Neural cell (in vitro differentiated cells): ENCODE measurements around the gene METAP1D. TPM values are rescaled to one million over a fixed set of nuclear protein-coding genes. Genes with fewer than 3 reads are reported as not detected.

Experiments used
- H2AFZ ChIP-seq: fragments of 200-600, 300-800 bp; sonication (generic), shearing (Covaris generic); 2 replicates; pipeline ENCODE4 v1.6.0; 2014; ENCODE audit warnings: low read depth, mild to moderate bottlenecking, antibody characterized with exemption, low read length, moderate library complexity
- H3F3A ChIP-seq: fragments of 200-600 bp; shearing (Covaris generic); 2 replicates; pipeline ENCODE4 v1.6.1; 2016; ENCODE audit warnings: mild to moderate bottlenecking, moderate library complexity, mixed read lengths, antibody characterized with exemption, low read length; ENCODE audit not compliant: insufficient read depth, poor library complexity, severe bottlenecking
- H3K27ac ChIP-seq: fragments of 200-600, 300-800 bp; sonication (generic), shearing (Covaris generic); 2 replicates; pipeline ENCODE4 v1.5.1; 2014; ENCODE audit warnings: mild to moderate bottlenecking, low read length, moderate library complexity
- H3K27me3 ChIP-seq: fragments of 300-800, 200-600 bp; sonication (generic), shearing (Covaris generic); 2 replicates; pipeline ENCODE4 v1.6.0; 2014; ENCODE audit warnings: mild to moderate bottlenecking, low read depth, low read length, moderate library complexity; ENCODE audit not compliant: insufficient read depth
- H3K36me3 ChIP-seq: fragments of 300-800, 200-600 bp; sonication (generic), shearing (Covaris generic); 2 replicates; pipeline ENCODE4 v1.5.1; 2014; ENCODE audit warnings: mild to moderate bottlenecking, antibody characterized with exemption, low read length, moderate library complexity; ENCODE audit not compliant: insufficient read depth
- H3K4me2 ChIP-seq: fragments of 300-800, 200-600 bp; sonication (generic), shearing (Covaris generic); 2 replicates; pipeline ENCODE4 v1.6.0; 2014; ENCODE audit warnings: mild to moderate bottlenecking, low read length
- H3K4me3 ChIP-seq: fragments of 300-800, 200-600 bp; sonication (generic), shearing (Covaris generic); 2 replicates; pipeline ENCODE4 v1.5.1; 2014; ENCODE audit warnings: mild to moderate bottlenecking, low read length, moderate library complexity
- H3K79me2 ChIP-seq: fragments of 200-600 bp; shearing (Covaris generic); replicated peaks from 2 replicates; pipeline ENCODE4 v1.6.0; 2014; ENCODE audit warnings: mild to moderate bottlenecking, low read length, moderate library complexity; ENCODE audit not compliant: insufficient read depth
- H3K9ac ChIP-seq: fragments of 300-800, 200-600 bp; sonication (generic), shearing (Covaris generic); 2 replicates; pipeline ENCODE4 v1.6.1; 2016; ENCODE audit warnings: mild to moderate bottlenecking, low read length, mixed read lengths
- H3K9me2 ChIP-seq: fragments of 200-600 bp; shearing (Covaris generic); 2 replicates; pipeline ENCODE4 v1.6.1; 2016; ENCODE audit warnings: mild to moderate bottlenecking, low read length, mixed read lengths; ENCODE audit not compliant: insufficient read depth
- H3K9me3 ChIP-seq: fragments of 200-600, 300-800 bp; sonication (generic), shearing (Covaris generic); 2 replicates; pipeline ENCODE4 v1.6.1; 2016; ENCODE audit warnings: mild to moderate bottlenecking, mixed run types, low read length, moderate library complexity, mixed read lengths
- H4K20me1 ChIP-seq: fragments of 200-600 bp; shearing (Covaris generic); 2 replicates; pipeline ENCODE4 v1.6.1; 2016; ENCODE audit warnings: mild to moderate bottlenecking, mixed run types; ENCODE audit not compliant: insufficient read depth
- EP300 ChIP-seq: fragments of 450-650 bp; conservative IDR thresholded peaks from 2 replicates; pipeline ENCODE4 v1.6.1; 2014; ENCODE audit warnings: antibody characterized with exemption, mild to moderate bottlenecking, moderate library complexity; ENCODE audit not compliant: poor library complexity, severe bottlenecking
- EZH2 ChIP-seq: fragments of 200-600, 300-800 bp; shearing (Covaris generic), sonication (generic); IDR thresholded peaks from 2 replicates; pipeline ENCODE4 v1.6.1; 2014; ENCODE audit warnings: antibody characterized with exemption, low read length, borderline replicate concordance, mild to moderate bottlenecking; ENCODE audit not compliant: insufficient read depth, poor library complexity, severe bottlenecking
- MXI1 ChIP-seq: fragments of 450-650 bp; conservative IDR thresholded peaks from 2 replicates; pipeline ENCODE4 v1.6.1; 2014; ENCODE audit warnings: antibody characterized with exemption, mild to moderate bottlenecking; ENCODE audit not compliant: poor library complexity, severe bottlenecking
- POLR2AphosphoS5 ChIP-seq: IDR thresholded peaks from 2 replicates; pipeline ENCODE4 v1.6.1; 2012
- RAD21 ChIP-seq: fragments of 450-650 bp; conservative IDR thresholded peaks from 2 replicates; pipeline ENCODE4 v1.6.1; 2014; ENCODE audit warnings: antibody characterized with exemption, mild to moderate bottlenecking, moderate library complexity
- SMC3 ChIP-seq: fragments of 450-650 bp; conservative IDR thresholded peaks from 2 replicates; pipeline ENCODE4 v1.6.1; 2014; ENCODE audit warnings: antibody characterized with exemption, mild to moderate bottlenecking, moderate library complexity; ENCODE audit not compliant: poor library complexity
- TAF1 ChIP-seq: IDR thresholded peaks from 2 replicates; pipeline ENCODE4 v1.6.1; 2012; ENCODE audit warnings: low read depth
- polyA plus RNA-seq: library from polyadenylated mRNA; depleted of rRNA; stranded (reverse); fragments of >200 nt; gene quantifications from 2 replicates; pipeline ENCODE4 v1.2.3, GENCODE V29; 2014
- TF ChIP-seq, protein P1 (sequence below): IDR thresholded peaks from 2 replicates; pipeline ENCODE4 v1.6.1; 2012; ENCODE audit warnings: borderline replicate concordance
- TF ChIP-seq, protein P2 (sequence below): fragments of 450-650 bp; IDR thresholded peaks from 2 replicates; pipeline ENCODE4 v1.5.1; 2014; ENCODE audit warnings: antibody characterized with exemption, mild to moderate bottlenecking, moderate library complexity; ENCODE audit not compliant: poor library complexity, severe bottlenecking

The METAP1D gene
- polyA plus RNA-seq, 1 donor from 2014 or later, result 5.4 TPM

DNA sequence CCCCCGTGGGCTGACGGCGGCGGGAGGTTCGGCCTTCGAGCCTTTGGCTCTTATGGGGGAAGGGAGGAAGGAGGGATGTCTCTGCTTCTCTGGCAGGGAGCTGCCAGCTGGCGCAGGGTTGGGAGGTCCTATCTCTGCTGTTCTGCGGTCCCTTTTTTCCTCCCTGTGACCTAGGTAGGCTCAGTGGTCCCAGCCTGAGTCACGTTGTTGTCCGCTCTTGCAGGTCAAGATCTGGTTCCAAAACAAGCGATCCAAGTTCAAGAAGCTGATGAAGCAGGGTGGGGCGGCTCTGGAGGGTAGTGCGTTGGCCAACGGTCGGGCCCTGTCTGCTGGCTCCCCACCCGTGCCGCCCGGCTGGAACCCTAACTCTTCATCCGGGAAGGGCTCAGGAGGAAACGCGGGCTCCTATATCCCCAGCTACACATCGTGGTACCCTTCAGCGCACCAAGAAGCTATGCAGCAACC is 88.1 kb downstream of the METAP1D start:
- Histone ChIP-seq H3K9ac (peak overlapping the region; percentile 92), H2AFZ (no peak overlapping the region), H3K36me3 (no peaks in the 10 kb centered on the region), H3K4me2 (peak overlapping the region; percentile 76), H3K4me3 (peak overlapping the region; percentile 85), H3K79me2 (peaks cover 91% of the 10 kb centered on the region), H3K9me3 (no peaks in the 10 kb centered on the region), H4K20me1 (no peaks in the 10 kb centered on the region), H3K9me2 (no peaks in the 10 kb centered on the region), H3K27me3 (peaks cover 16% of the 10 kb centered on the region), H3K27ac (peak overlapping the region; percentile 93), H3F3A (peaks cover 7% of the 10 kb centered on the region)
- no peak for TF ChIP-seq TAF1
- no peak for TF ChIP-seq EP300
- TF ChIP-seq, protein P1, sequence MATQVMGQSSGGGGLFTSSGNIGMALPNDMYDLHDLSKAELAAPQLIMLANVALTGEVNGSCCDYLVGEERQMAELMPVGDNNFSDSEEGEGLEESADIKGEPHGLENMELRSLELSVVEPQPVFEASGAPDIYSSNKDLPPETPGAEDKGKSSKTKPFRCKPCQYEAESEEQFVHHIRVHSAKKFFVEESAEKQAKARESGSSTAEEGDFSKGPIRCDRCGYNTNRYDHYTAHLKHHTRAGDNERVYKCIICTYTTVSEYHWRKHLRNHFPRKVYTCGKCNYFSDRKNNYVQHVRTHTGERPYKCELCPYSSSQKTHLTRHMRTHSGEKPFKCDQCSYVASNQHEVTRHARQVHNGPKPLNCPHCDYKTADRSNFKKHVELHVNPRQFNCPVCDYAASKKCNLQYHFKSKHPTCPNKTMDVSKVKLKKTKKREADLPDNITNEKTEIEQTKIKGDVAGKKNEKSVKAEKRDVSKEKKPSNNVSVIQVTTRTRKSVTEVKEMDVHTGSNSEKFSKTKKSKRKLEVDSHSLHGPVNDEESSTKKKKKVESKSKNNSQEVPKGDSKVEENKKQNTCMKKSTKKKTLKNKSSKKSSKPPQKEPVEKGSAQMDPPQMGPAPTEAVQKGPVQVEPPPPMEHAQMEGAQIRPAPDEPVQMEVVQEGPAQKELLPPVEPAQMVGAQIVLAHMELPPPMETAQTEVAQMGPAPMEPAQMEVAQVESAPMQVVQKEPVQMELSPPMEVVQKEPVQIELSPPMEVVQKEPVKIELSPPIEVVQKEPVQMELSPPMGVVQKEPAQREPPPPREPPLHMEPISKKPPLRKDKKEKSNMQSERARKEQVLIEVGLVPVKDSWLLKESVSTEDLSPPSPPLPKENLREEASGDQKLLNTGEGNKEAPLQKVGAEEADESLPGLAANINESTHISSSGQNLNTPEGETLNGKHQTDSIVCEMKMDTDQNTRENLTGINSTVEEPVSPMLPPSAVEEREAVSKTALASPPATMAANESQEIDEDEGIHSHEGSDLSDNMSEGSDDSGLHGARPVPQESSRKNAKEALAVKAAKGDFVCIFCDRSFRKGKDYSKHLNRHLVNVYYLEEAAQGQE, result no peak
- TF ChIP-seq RAD21, result no peak
- no peak for TF ChIP-seq EZH2
- TF ChIP-seq MXI1, result no peak
- no peak for TF ChIP-seq POLR2AphosphoS5
- TF ChIP-seq SMC3, result no peak
- TF ChIP-seq, protein P2, sequence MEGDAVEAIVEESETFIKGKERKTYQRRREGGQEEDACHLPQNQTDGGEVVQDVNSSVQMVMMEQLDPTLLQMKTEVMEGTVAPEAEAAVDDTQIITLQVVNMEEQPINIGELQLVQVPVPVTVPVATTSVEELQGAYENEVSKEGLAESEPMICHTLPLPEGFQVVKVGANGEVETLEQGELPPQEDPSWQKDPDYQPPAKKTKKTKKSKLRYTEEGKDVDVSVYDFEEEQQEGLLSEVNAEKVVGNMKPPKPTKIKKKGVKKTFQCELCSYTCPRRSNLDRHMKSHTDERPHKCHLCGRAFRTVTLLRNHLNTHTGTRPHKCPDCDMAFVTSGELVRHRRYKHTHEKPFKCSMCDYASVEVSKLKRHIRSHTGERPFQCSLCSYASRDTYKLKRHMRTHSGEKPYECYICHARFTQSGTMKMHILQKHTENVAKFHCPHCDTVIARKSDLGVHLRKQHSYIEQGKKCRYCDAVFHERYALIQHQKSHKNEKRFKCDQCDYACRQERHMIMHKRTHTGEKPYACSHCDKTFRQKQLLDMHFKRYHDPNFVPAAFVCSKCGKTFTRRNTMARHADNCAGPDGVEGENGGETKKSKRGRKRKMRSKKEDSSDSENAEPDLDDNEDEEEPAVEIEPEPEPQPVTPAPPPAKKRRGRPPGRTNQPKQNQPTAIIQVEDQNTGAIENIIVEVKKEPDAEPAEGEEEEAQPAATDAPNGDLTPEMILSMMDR, result no peak

DNA sequence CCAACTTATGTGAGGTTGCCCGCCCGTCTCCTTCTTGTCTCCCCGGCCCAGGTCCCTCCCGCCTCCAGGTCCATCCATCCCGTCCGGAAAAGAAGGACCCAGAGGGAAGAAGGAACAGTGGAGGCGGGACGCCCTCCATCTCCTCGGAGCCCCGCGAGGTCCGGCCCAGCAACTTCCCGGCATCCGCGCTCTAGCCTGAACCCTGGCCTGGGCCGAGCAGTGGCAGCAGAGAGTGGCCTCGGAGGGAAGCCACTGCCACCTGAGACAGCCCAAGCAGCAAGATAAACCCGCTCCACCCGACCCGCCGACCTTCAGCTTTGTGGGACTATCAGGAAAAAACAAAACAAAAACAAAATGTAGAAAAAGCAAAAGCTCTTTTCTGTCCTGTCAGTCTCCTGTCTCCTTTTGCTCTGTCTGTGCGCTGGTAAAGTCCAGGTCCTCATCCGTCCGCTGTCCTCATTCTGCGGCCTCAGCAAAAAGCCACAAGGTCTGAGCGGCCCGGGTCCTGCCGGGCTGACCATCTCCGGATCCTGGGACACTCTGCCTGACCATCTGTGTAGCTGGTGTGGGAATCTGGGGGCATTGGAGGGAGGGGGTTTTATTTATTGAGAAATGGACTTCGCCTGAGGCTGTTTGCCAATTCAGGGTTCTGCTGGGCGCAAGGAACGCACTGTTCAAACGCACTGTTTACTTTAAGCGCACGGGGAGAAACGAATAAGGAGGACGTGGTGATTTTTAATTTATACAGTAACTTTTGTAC is 88.7 kb downstream of the METAP1D start:
- H3K4me3 ChIP-seq, result peak overlapping the region; percentile 85
- no peak overlapping the region for H2AFZ ChIP-seq
- TF ChIP-seq MXI1 (no peak), POLR2AphosphoS5 (no peak), SMC3 (no peak)
- TF ChIP-seq, protein P1, result peak; percentile 3
- peaks cover 7% of the 10 kb centered on the region for H3F3A ChIP-seq
- H4K20me1 ChIP-seq, result no peaks in the 10 kb centered on the region
- peaks cover 14% of the 10 kb centered on the region for H3K27me3 ChIP-seq
- H3K36me3 ChIP-seq, result no peaks in the 10 kb centered on the region
- peak overlapping the region; percentile 76 for H3K4me2 ChIP-seq
- H3K27ac ChIP-seq, result peak overlapping the region; percentile 93
- H3K9ac ChIP-seq, result peak overlapping the region; percentile 92
- H3K9me2 ChIP-seq, result no peaks in the 10 kb centered on the region
- no peaks in the 10 kb centered on the region for H3K9me3 ChIP-seq
- H3K79me2 ChIP-seq, result peaks cover 91% of the 10 kb centered on the region
